Posterior cingulate gyrus (tissue), 11 donors: ENCODE data around the gene HERC4.
A peak's percentile ranks its signal among the peaks of the same experiment; 100 is the strongest.
"Not testable (repeated sequence)": the region's sequence is repeated elsewhere in the genome, so short reads cannot be mapped to it uniquely, and the experiment has no call there.

Source experiments
- DNase-seq, 10 donors: peaks; one replicate each; pipeline versions ENCODE4 v3.0.0 to v3.0.0-alpha.2; 2020 to 2021; ENCODE audit warnings: mixed read lengths in 3 of 10
- intact Hi-C: fragments of 100-400 bp; cut with DNase I; formaldehyde crosslinking; loops from one replicate; pipeline ENCODE4 v1.15.1; 2023

Gene HERC4

GRCh38 chr10:67976292-67977245 is 98.5 kb downstream of the HERC4 start:
- peak in 4 of 10 donors; percentile 12 to 82 (median 52) for DNase-seq
- intact Hi-C loops, result no loop called here

- intact Hi-C loops, result no loop called here
- no peak for DNase-seq
Observed at GRCh38 chr10:67975871-67976270, 99.2 kb downstream of the HERC4 start.

DNA sequence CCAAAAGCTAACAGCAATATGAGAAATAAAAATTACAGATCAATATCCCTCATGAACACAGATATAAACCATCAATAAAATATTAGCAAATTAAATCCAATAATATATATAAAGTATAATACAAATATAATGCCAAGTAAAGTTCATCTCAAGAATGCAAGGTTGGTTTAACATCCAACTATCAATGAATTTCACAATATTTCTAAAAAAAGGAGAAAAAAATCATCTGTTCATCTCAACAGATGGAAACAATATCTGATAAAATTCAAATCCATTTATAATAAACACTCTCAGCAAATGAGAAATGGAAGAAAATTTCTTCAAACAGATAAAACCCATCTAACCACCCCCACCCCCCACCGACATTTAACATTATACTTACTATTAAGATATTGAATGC is 103.8 kb downstream of the HERC4 start:
- no peak for DNase-seq
- intact Hi-C loops, result no loop called here

DNA sequence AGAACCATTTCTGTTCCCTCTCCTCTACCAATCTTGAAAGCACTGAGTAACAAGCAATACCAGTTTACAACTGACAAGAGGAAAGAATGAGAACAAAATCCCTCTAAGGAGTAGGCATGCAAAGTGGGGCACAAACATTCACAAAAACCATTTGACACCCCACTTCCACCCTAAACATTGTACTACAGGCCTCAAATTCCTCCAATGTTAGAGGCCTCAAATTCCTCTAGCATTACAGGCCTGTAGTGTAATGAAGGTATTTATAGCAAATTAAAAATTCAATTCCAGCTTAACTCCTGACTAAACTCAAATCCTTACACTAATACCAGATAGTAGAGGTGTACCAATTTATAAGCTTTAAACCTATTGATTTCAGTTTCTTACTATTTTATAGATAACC is 105.2 kb downstream of the HERC4 start:
- intact Hi-C loops, result no loop called here
- no peak for DNase-seq

- intact Hi-C loops, DNase-seq: not testable (repeated sequence)
Observed at GRCh38 chr10:67966035-67966434, 109.0 kb downstream of the HERC4 start.

DNA sequence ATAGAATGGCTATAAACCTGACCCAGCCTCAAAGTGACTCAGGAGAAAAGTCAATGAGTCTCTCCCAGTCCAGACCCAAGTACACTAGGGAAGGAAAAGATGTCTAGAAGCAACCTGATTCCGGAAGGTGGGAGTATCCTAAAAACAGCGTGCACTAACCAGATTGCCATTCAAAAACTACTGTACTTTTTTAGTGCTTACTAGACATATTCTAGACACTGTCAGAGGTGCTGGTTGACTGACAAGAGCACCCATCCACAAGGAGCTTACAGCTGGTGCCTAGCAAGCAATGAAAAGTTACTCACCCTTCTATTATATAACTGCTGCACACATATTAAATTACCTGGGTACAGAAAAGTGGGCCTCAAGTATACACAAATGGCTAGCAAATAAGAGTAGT is 109.6 kb downstream of the HERC4 start:
- intact Hi-C loops, result no loop called here
- DNase-seq, result no peak

GRCh38 chr10:67959839-67960476 is 115.1 kb downstream of the HERC4 start:
- DNase-seq, result no peak
- intact Hi-C loops, result no loop called here

DNA sequence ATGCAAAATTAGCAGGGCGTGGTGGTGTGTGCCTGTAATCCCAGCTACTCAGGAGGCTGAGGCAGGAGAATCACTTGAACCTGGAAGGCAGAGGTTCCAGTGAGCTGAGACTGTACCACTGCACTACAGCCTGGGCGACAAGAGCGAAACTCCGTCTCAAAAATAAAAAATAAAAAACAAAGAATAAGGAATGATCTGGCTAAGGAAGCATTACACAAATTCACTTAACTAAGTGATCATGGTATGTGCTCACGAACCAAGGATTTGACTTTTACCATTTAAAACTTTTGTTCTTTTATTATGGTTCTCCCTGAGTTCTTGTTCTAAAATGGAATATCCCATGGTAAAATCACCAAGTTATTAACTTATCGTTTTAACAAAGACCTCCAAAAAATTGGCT is 119.5 kb downstream of the HERC4 start:
- no peak for DNase-seq
- intact Hi-C loops, result no loop called here

- intact Hi-C loops, result no loop called here
- no peak for DNase-seq
Observed at GRCh38 chr10:67943917-67944316, 131.2 kb downstream of the HERC4 start.

GRCh38 chr10:67936416-67936815 is 138.7 kb downstream of the HERC4 start:
- intact Hi-C loops, result no loop called here
- DNase-seq, result no peak

GRCh38 chr10:67935223-67935622 is 139.9 kb downstream of the HERC4 start:
- intact Hi-C loops, result no loop called here
- no peak for DNase-seq

- intact Hi-C loops, result no loop called here
- no peak for DNase-seq
Observed at GRCh38 chr10:67934336-67934735, 140.7 kb downstream of the HERC4 start.

DNA sequence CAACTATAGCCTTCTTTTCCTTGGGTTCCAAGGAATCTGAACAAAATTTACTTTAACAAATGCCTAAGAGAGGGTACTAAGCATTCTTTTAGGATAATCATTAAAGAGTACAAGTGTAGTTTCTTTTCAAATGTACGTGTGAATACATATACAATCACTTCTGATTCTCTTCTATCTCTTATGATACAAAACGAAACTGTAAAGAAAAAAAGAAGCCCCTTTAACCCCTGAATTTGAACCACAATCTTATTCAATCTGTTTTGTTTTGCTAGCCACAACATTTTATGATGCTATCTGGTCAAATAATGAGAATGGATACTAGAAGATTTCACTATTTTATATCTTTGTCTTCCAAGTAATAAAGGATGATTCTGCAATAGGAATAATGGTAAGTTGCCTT is 141.9 kb downstream of the HERC4 start:
- intact Hi-C loops, result no loop called here

GRCh38 chr10:67926951-67927350 is 148.1 kb downstream of the HERC4 start:
- no peak for DNase-seq
- intact Hi-C loops, result no loop called here

More for the DNA sequence above, 141.9 kb downstream of the HERC4 start:
- no peak for DNase-seq

- no peak for DNase-seq
- intact Hi-C loops, result no loop called here
Observed at GRCh38 chr10:67925449-67926005, 149.6 kb downstream of the HERC4 start.

DNA sequence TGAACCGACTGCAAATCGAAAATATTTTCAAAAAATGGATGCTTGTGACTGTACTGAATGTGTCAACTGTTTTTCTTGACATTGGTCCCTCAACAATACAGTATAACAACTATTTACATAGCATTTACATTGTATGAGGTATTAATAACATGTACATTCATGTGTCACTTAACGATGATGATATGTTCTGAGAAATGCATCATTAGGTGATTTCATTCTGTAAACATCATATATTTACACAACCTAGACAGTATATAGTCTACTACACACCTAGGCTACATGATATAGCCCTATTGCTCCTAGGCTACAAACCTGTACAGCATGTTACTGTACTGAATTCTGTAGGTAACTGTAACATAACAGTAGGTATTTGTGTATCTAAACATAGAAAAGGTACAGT is 150.9 kb downstream of the HERC4 start:
- no peak for DNase-seq
- intact Hi-C loops, result no loop called here

- intact Hi-C loops, result no loop called here
- DNase-seq, result no peak
Observed at GRCh38 chr10:67923551-67923950, 151.5 kb downstream of the HERC4 start.

- DNase-seq, result no peak
- intact Hi-C loops, result no loop called here
Observed at GRCh38 chr10:67921065-67921464, 154.0 kb downstream of the HERC4 start.

- DNase-seq, result no peak
- intact Hi-C loops, result no loop called here
Observed at GRCh38 chr10:67917679-67918078, 157.4 kb downstream of the HERC4 start.

DNA sequence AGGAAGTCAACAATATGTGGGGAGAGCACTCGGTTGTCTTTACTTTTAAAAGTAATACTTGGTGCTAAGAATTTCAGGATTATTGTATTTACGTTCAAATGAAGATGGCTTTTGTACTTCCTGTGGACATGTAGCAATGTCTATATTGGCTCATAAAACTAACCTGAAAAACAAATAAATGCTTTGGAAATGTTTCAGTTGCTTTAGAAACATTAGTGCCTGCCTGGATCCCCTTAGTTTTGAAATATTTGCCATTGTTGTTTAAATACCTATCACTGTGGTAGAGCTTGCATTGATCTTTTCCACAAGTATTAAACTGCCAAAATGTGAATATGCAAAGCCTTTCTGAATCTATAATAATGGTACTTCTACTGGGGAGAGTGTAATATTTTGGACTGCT is 157.9 kb downstream of the HERC4 start:
- intact Hi-C loops, result no loop called here
- no peak for DNase-seq

DNA sequence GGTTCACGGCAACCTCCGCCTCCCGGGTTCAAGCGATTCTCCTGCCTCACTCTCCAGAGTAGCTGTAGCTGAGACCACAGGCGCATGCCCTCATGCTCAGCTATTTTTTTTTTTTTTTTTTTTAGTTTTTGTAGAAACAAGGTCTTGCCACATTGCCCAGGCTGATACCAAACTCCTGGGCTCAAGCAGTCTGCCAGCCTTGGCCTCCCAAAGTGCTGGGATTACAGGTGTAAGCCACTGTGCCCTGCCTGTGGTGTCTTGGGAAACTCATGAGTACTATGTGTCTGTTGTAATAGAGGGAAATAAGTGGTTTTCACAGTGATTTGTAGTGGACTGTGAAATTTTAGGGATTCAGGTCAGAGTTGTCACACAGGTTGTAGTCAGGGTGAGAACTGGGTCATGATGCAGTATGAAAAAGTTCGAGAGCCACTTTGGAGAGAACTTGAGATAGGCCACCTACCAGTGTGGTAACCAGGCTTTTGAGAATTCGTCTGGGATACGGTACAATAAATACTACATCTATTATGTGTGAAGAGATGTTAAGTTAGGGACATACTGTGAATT is 160.2 kb downstream of the HERC4 start:
- intact Hi-C loops, result no loop called here
- no peak for DNase-seq
